CD8-positive, alpha-beta memory T cell (primary cell): ENCODE measurements around the gene ERGIC1. TPM values are rescaled to one million over a fixed set of nuclear protein-coding genes. Genes with fewer than 3 reads are reported as not detected.
A peak's percentile ranks its signal among the peaks of the same experiment; 100 is the strongest.

Experiments used
- CTCF ChIA-PET: fragments of 350-600 bp; sonication (Branson Sonifier 250); formaldehyde crosslinking; loops from one replicate; lab custom pipeline; 2021; ENCODE audit warnings: antibody characterized with exemption; lab: Charles Lee
- POLR2A ChIA-PET: fragments of 350-600 bp; sonication (Branson Sonifier 250); formaldehyde crosslinking; loops from one replicate; lab custom pipeline; 2021; ENCODE audit warnings: antibody characterized with exemption; lab: Charles Lee
- DNase-seq, 5 donors: peaks; one replicate each; pipeline versions ENCODE4 v3.0.0 to v3.0.0-alpha.2; 2020 to 2022; ENCODE audit warnings: mixed read lengths in 1 of 5
- H3K27ac ChIP-seq: one replicate; pipeline ENCODE4 v1.7.0; 2013; ENCODE audit warnings: low read depth, mild to moderate bottlenecking, low read length, moderate library complexity
- H3K27me3 ChIP-seq: 2 replicates; pipeline ENCODE4 v1.7.0; 2013; ENCODE audit warnings: low read length, mild to moderate bottlenecking; ENCODE audit not compliant: insufficient read depth, poor library complexity, severe bottlenecking
- H3K36me3 ChIP-seq: 2 replicates; pipeline ENCODE4 v1.7.0; 2013; ENCODE audit warnings: mild to moderate bottlenecking, low read length, moderate library complexity; ENCODE audit not compliant: insufficient read depth
- H3K4me1 ChIP-seq: 2 replicates; pipeline ENCODE4 v1.7.0; 2013; ENCODE audit warnings: mild to moderate bottlenecking, low read length, moderate library complexity; ENCODE audit not compliant: insufficient read depth
- H3K4me3 ChIP-seq: 2 replicates; pipeline ENCODE4 v1.7.0; 2013; ENCODE audit warnings: mild to moderate bottlenecking, low read length
- H3K9me3 ChIP-seq: 2 replicates; pipeline ENCODE4 v1.7.0; 2013; ENCODE audit warnings: mild to moderate bottlenecking, low read length
- H3K27ac Mint-ChIP-seq, 8 donors: one replicate each; pipeline ENCODE4 v1.8.0; 2020 to 2021; ENCODE audit warnings: mixed read lengths in 8 of 8, mild to moderate bottlenecking in 6 of 8, inconsistent platforms in 3 of 8, moderate library complexity in 3 of 8
- H3K27me3 Mint-ChIP-seq, 2 donors: one replicate each; pipeline ENCODE4 v1.8.0; 2020 to 2021; ENCODE audit warnings: mixed read lengths in 2 of 2, mild to moderate bottlenecking in 1 of 2, moderate library complexity in 1 of 2
- H3K36me3 Mint-ChIP-seq, 3 donors: one replicate each; pipeline ENCODE4 v1.8.0; 2020 to 2021; ENCODE audit warnings: mixed read lengths in 3 of 3, inconsistent platforms in 1 of 3, mild to moderate bottlenecking in 1 of 3
- H3K4me1 Mint-ChIP-seq, 3 donors: one replicate each; pipeline ENCODE4 v1.8.0; 2020 to 2021; ENCODE audit warnings: mixed read lengths in 3 of 3, inconsistent platforms in 1 of 3, mild to moderate bottlenecking in 1 of 3
- H3K4me3 Mint-ChIP-seq, 7 donors: one replicate each; pipeline ENCODE4 v1.8.0; 2020 to 2021; ENCODE audit warnings: mixed read lengths in 7 of 7, mild to moderate bottlenecking in 6 of 7, moderate library complexity in 4 of 7, inconsistent platforms in 2 of 7
- H3K9me3 Mint-ChIP-seq, 5 donors: one replicate each; pipeline ENCODE4 v1.8.0; 2020 to 2022; ENCODE audit warnings: mixed read lengths in 5 of 5, mild to moderate bottlenecking in 3 of 5, moderate library complexity in 2 of 5, inconsistent platforms in 1 of 5
- polyA plus RNA-seq: library from polyadenylated mRNA; unstranded; fragments of 300-500 nt; fragmentation: Illumina TruSeq; gene quantifications from one replicate; pipeline ENCODE4 v1.2.3, GENCODE V29; 2021
- total RNA-seq, 2 experiments: library from RNA; stranded (reverse); gene quantifications; one replicate each; pipeline ENCODE4 v1.2.3, GENCODE V29; 2021

ERGIC1 gene
- total and polyA plus RNA-seq, 3 experiments from 2014 or later: 25.9 to 39.9 (median 39.7) TPM

- H3K27ac Mint-ChIP-seq: peak overlapping the region in 1 of 8 donors; percentile 57
- POLR2A ChIA-PET: no interaction called here
- H3K36me3 Mint-ChIP-seq: peaks cover 4 to 66% (median 20%) of the 10 kb centered on the region in 3 donors
- DNase-seq: no peak
- Histone ChIP-seq H3K9me3 (no peaks in the 10 kb centered on the region), H3K36me3 (peaks cover 20% of the 10 kb centered on the region), H3K27me3 (no peaks in the 10 kb centered on the region), H3K27ac (no peak overlapping the region), H3K4me1 (peaks cover 15% of the 10 kb centered on the region), H3K4me3 (no peak overlapping the region)
- no peaks in the 10 kb centered on the region for H3K27me3 Mint-ChIP-seq
- peaks cover 18 to 34% (median 25%) of the 10 kb centered on the region in 3 donors for H3K4me1 Mint-ChIP-seq
- no peak overlapping the region for H3K4me3 Mint-ChIP-seq
- CTCF ChIA-PET: interaction anchor here (1.4 kb wide), 1 partner anchor 17 kb away, joined by 4 read pairs; no protein-coding TSS in a partner anchor
- no peaks in the 10 kb centered on the region for H3K9me3 Mint-ChIP-seq
Observed at GRCh38 chr5:172915514-172915913, 81.5 kb downstream of the ERGIC1 start.

- no peak overlapping the region for H3K4me3 ChIP-seq
- H3K27me3 ChIP-seq: no peaks in the 10 kb centered on the region
- ChIA-PET POLR2A (interaction anchor here (0.6 kb wide), 1 partner anchor 141 kb away, joined by 9 read pairs; no protein-coding TSS in a partner anchor), CTCF (interaction anchor here (1.4 to 2.6 kb wide), 3 partner anchors 14 to 202 kb away, joined by 3 to 14 read pairs (median 7); partner anchors contain the start of gene DUSP1)
- Mint-ChIP-seq H3K27ac (peak overlapping the region; percentile 86 to 99 (median 98)), H3K27me3 (no peaks in the 10 kb centered on the region), H3K9me3 (no peaks in the 10 kb centered on the region), H3K36me3 (peaks cover 0 to 62% (median 21%) of the 10 kb centered on the region in 3 donors), H3K4me1 (peaks cover 22 to 34% (median 25%) of the 10 kb centered on the region in 3 donors), H3K4me3 (peak overlapping the region; percentile 40 to 89 (median 82))
- DNase-seq: peak; percentile 9 to 92 (median 75)
- H3K9me3 ChIP-seq: no peaks in the 10 kb centered on the region
- H3K4me1 ChIP-seq: peaks cover 15% of the 10 kb centered on the region
- H3K27ac ChIP-seq: peak overlapping the region; percentile 64
- peaks cover 16% of the 10 kb centered on the region for H3K36me3 ChIP-seq
Observed at GRCh38 chr5:172918421-172919371, 84.6 kb downstream of the ERGIC1 start.

- H3K4me3 ChIP-seq: no peak overlapping the region
- Mint-ChIP-seq H3K4me1 (peaks cover 22 to 34% (median 25%) of the 10 kb centered on the region in 3 donors), H3K27me3 (no peaks in the 10 kb centered on the region), H3K9me3 (no peaks in the 10 kb centered on the region), H3K4me3 (peak overlapping the region in 6 of 7 donors; percentile 75 to 89 (median 83)), H3K36me3 (peaks cover 0 to 62% (median 22%) of the 10 kb centered on the region in 3 donors), H3K27ac (peak overlapping the region; percentile 86 to 99 (median 98))
- peaks cover 15% of the 10 kb centered on the region for H3K4me1 ChIP-seq
- no peaks in the 10 kb centered on the region for H3K9me3 ChIP-seq
- DNase-seq: no peak
- ChIA-PET CTCF (interaction anchor here (1.4 to 2.6 kb wide), 3 partner anchors 13 to 203 kb away, joined by 4 to 14 read pairs (median 7); partner anchors contain the start of gene DUSP1), POLR2A (interaction anchor here (0.5 kb wide), 1 partner anchor 12 kb away, joined by 3 read pairs; no protein-coding TSS in a partner anchor)
- no peaks in the 10 kb centered on the region for H3K27me3 ChIP-seq
- H3K36me3 ChIP-seq: peaks cover 16% of the 10 kb centered on the region
- H3K27ac ChIP-seq: peak overlapping the region; percentile 64
Observed at GRCh38 chr5:172919525-172920446, 85.7 kb downstream of the ERGIC1 start.

GRCh38 chr5:172920447-172920849 is 86.4 kb downstream of the ERGIC1 start:
- H3K27me3 ChIP-seq: no peaks in the 10 kb centered on the region
- H3K9me3 Mint-ChIP-seq: no peaks in the 10 kb centered on the region
- H3K4me1 Mint-ChIP-seq: peaks cover 22 to 34% (median 25%) of the 10 kb centered on the region in 3 donors
- H3K36me3 ChIP-seq: peaks cover 12% of the 10 kb centered on the region
- peaks cover 2 to 58% (median 18%) of the 10 kb centered on the region in 3 donors for H3K36me3 Mint-ChIP-seq
- H3K4me3 ChIP-seq: no peak overlapping the region
- H3K27ac ChIP-seq: no peak overlapping the region
- no peak for DNase-seq
- H3K4me3 Mint-ChIP-seq: peak overlapping the region in 1 of 7 donors; percentile 44
- no peaks in the 10 kb centered on the region for H3K9me3 ChIP-seq
- ChIA-PET POLR2A (no interaction called here), CTCF (interaction anchor here (1.4 to 2.6 kb wide), 2 partner anchors 12 to 204 kb away, joined by 4 to 14 read pairs; no protein-coding TSS in a partner anchor)
- H3K27ac Mint-ChIP-seq: peak overlapping the region in 2 of 8 donors; percentile 46 to 61
- H3K4me1 ChIP-seq: peaks cover 15% of the 10 kb centered on the region
- no peaks in the 10 kb centered on the region for H3K27me3 Mint-ChIP-seq

GRCh38 chr5:172920995-172921394 is 86.9 kb downstream of the ERGIC1 start:
- Mint-ChIP-seq H3K4me1 (peaks cover 22 to 34% (median 25%) of the 10 kb centered on the region in 3 donors), H3K4me3 (no peak overlapping the region), H3K36me3 (peaks cover 5 to 57% (median 14%) of the 10 kb centered on the region in 3 donors), H3K27me3 (no peaks in the 10 kb centered on the region), H3K27ac (peak overlapping the region in 4 of 8 donors; percentile 14 to 80 (median 54)), H3K9me3 (no peaks in the 10 kb centered on the region)
- peaks cover 15% of the 10 kb centered on the region for H3K4me1 ChIP-seq
- ChIA-PET POLR2A (no interaction called here), CTCF (interaction anchor here (1.1 to 2.6 kb wide), 3 partner anchors 12 to 208 kb away, joined by 4 to 14 read pairs (median 7); no protein-coding TSS in a partner anchor)
- H3K36me3 ChIP-seq: peaks cover 7% of the 10 kb centered on the region
- no peaks in the 10 kb centered on the region for H3K9me3 ChIP-seq
- H3K27me3 ChIP-seq: no peaks in the 10 kb centered on the region
- DNase-seq: no peak
- no peak overlapping the region for H3K27ac ChIP-seq
- H3K4me3 ChIP-seq: no peak overlapping the region

- no peaks in the 10 kb centered on the region for H3K27me3 ChIP-seq
- H3K9me3 ChIP-seq: no peaks in the 10 kb centered on the region
- Mint-ChIP-seq H3K4me3 (no peak overlapping the region), H3K36me3 (peaks cover 5 to 60% (median 16%) of the 10 kb centered on the region in 3 donors), H3K9me3 (no peaks in the 10 kb centered on the region), H3K27ac (peak overlapping the region in 5 of 8 donors; percentile 43 to 75 (median 46)), H3K27me3 (no peaks in the 10 kb centered on the region), H3K4me1 (peaks cover 21 to 33% (median 22%) of the 10 kb centered on the region in 3 donors)
- peaks cover 15% of the 10 kb centered on the region for H3K4me1 ChIP-seq
- H3K27ac ChIP-seq: no peak overlapping the region
- CTCF ChIA-PET: interaction anchor here (1.1 kb wide), 1 partner anchor 209 kb away, joined by 7 read pairs; no protein-coding TSS in a partner anchor
- POLR2A ChIA-PET: no interaction called here
- DNase-seq: no peak
- H3K36me3 ChIP-seq: peaks cover 4% of the 10 kb centered on the region
- no peak overlapping the region for H3K4me3 ChIP-seq
Observed at GRCh38 chr5:172921906-172922305, 87.9 kb downstream of the ERGIC1 start.

GRCh38 chr5:172923539-172923938 is 89.5 kb downstream of the ERGIC1 start:
- Histone ChIP-seq H3K4me3 (no peak overlapping the region), H3K36me3 (peaks cover 4% of the 10 kb centered on the region), H3K27ac (no peak overlapping the region), H3K9me3 (no peaks in the 10 kb centered on the region), H3K4me1 (peaks cover 12% of the 10 kb centered on the region), H3K27me3 (no peaks in the 10 kb centered on the region)
- no peak overlapping the region for H3K4me3 Mint-ChIP-seq
- POLR2A ChIA-PET: no interaction called here
- H3K36me3 Mint-ChIP-seq: peaks cover 5 to 64% (median 17%) of the 10 kb centered on the region in 3 donors
- H3K4me1 Mint-ChIP-seq: peaks cover 9 to 17% (median 14%) of the 10 kb centered on the region in 3 donors
- H3K27me3 Mint-ChIP-seq: no peaks in the 10 kb centered on the region
- CTCF ChIA-PET: no interaction called here
- H3K9me3 Mint-ChIP-seq: no peaks in the 10 kb centered on the region
- peak overlapping the region in 2 of 8 donors; percentile 19 to 60 for H3K27ac Mint-ChIP-seq
- DNase-seq: no peak
